ENCODE measurements around the gene FTHL17. TPM values are rescaled to one million over a fixed set of nuclear protein-coding genes. Genes with fewer than 3 reads are reported as not detected.
A peak's percentile ranks its signal among the peaks of the same experiment; 100 is the strongest.

Gene FTHL17
- total RNA-seq, 1 donor from 2014 or later: not detected

DNA sequence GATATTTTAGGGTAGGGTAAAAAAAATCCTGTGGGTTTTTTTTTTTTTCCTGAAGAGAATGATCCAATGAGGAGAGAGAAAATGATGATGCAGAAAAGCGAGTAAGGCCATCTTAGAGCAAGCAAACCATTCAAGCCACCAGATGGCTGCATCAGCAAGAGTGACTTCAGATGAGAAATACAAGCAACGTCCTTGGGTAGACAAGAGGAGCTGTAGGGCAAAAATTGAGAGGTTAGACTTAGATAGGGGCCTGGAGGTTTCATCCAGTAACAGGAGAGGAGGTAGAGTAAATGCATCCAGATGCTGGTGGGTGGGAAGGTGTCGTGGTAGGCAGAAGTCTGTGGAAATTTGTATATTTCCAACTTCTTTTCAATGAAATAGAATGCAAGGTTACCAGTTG is 14.6 kb downstream of the FTHL17 start:
- DNase-seq (ENCODE audit: extremely low spot score, unreplicated experiment): no peak
- peaks cover 6% of the 10 kb centered on the region for H3K9me3 Mint-ChIP-seq (ENCODE audit: unreplicated experiment)
- H3K27ac Mint-ChIP-seq (ENCODE audit: unreplicated experiment): no peak overlapping the region
- H3K27me3 Mint-ChIP-seq (ENCODE audit: unreplicated experiment): no peaks in the 10 kb centered on the region
- H3K4me1 Mint-ChIP-seq (ENCODE audit: unreplicated experiment): no peaks in the 10 kb centered on the region
- TF ChIP-seq, protein P1, sequence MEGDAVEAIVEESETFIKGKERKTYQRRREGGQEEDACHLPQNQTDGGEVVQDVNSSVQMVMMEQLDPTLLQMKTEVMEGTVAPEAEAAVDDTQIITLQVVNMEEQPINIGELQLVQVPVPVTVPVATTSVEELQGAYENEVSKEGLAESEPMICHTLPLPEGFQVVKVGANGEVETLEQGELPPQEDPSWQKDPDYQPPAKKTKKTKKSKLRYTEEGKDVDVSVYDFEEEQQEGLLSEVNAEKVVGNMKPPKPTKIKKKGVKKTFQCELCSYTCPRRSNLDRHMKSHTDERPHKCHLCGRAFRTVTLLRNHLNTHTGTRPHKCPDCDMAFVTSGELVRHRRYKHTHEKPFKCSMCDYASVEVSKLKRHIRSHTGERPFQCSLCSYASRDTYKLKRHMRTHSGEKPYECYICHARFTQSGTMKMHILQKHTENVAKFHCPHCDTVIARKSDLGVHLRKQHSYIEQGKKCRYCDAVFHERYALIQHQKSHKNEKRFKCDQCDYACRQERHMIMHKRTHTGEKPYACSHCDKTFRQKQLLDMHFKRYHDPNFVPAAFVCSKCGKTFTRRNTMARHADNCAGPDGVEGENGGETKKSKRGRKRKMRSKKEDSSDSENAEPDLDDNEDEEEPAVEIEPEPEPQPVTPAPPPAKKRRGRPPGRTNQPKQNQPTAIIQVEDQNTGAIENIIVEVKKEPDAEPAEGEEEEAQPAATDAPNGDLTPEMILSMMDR (IDR thresholded peaks at IDR 0.05): no peak
- H3K4me3 Mint-ChIP-seq (ENCODE audit: unreplicated experiment): no peak overlapping the region
- H3K36me3 Mint-ChIP-seq (ENCODE audit: unreplicated experiment): no peaks in the 10 kb centered on the region

DNA sequence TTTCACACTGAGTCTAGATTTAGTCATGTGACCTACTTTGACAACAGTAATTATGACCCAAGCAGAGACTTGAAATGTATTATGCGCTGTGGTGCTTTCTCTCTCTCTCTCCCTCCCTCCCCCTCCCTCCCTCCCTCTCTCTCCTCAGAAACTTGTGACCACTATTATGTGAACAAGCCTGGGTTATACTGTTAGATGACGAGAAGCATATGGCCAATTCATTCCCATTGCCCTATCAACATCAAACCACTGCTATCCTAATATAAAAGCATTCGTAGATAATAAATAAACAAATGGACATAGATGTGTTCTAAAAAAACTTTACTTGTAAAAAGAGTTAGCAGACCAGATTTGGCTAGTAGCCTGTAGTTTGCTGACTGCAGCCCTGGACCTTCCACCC is 18.2 kb downstream of the FTHL17 start:
- H3K36me3 Mint-ChIP-seq (ENCODE audit: unreplicated experiment): no peaks in the 10 kb centered on the region
- no peaks in the 10 kb centered on the region for H3K4me1 Mint-ChIP-seq (ENCODE audit: unreplicated experiment)
- H3K27me3 Mint-ChIP-seq (ENCODE audit: unreplicated experiment): peaks cover 10% of the 10 kb centered on the region
- no peak for DNase-seq (ENCODE audit: extremely low spot score, unreplicated experiment)
- TF ChIP-seq, protein P1 (IDR thresholded peaks at IDR 0.05): no peak
- H3K9me3 Mint-ChIP-seq (ENCODE audit: unreplicated experiment): peaks cover 6% of the 10 kb centered on the region
- no peak overlapping the region for H3K27ac Mint-ChIP-seq (ENCODE audit: unreplicated experiment)
- H3K4me3 Mint-ChIP-seq (ENCODE audit: unreplicated experiment): no peak overlapping the region

DNA sequence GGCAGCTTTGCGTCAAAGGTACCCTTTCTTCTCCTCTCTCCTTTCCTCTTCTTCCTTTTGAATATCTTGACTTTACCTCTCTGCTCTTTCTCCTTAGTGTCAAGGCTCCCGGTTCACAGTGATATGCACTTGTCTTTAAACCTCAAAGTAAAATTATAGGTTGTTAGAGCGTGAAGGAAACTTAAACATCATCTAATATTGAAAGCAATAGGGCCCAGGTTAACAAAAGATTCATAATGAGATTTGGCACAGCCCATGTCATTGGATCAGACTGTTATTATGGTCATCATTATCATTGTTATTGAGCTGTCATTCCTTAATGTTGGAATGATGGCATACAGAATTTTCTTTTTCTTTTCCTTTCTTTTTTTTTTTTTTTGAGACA is 32.5 kb downstream of the FTHL17 start:
- DNase-seq (ENCODE audit: extremely low spot score, unreplicated experiment): no peak
- H3K9me3 Mint-ChIP-seq (ENCODE audit: unreplicated experiment): no peaks in the 10 kb centered on the region
- H3K27me3 Mint-ChIP-seq (ENCODE audit: unreplicated experiment): peaks cover 4% of the 10 kb centered on the region
- H3K27ac Mint-ChIP-seq (ENCODE audit: unreplicated experiment): no peak overlapping the region
- H3K4me1 Mint-ChIP-seq (ENCODE audit: unreplicated experiment): peaks cover 4% of the 10 kb centered on the region
- H3K36me3 Mint-ChIP-seq (ENCODE audit: unreplicated experiment): no peaks in the 10 kb centered on the region
- no peak overlapping the region for H3K4me3 Mint-ChIP-seq (ENCODE audit: unreplicated experiment)
- TF ChIP-seq, protein P1 (IDR thresholded peaks at IDR 0.05): no peak

DNA sequence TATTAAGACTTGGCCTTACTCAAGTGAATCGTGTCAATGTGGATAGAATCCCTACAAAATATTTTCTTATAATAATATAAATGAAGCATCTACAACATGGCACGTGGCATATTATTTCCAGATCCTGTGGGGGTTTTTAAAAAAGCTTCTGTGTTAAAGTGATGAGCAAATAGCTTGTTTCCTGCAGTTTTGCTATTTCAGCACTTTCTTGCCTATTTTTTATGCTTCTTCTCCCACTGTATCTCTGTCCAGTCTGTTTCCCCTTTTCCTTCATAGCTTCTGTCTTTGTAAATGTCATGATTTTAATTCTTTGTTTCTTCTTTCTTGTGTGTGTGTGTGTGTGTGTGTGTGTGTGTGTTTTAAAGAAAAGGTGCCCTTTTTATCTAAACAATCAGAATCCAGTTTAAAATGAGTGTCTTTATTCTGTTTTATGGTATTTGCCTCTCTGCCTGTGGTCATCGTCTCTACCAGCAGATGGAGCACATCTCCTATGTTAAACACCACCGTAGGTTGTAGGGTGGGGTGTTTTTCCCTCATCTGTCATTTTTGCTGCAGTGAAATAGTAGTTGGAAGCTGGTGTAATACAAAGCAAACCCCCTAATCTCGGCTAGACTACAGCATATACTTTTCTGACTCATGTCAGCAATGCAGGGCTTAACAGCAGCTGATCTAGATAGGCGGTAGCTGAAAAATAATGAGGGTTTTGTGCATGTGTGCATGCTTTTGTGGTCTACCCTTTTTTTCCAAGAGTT is 33.1 kb downstream of the FTHL17 start:
- H3K4me3 Mint-ChIP-seq (ENCODE audit: unreplicated experiment): no peak overlapping the region
- TF ChIP-seq, protein P1 (IDR thresholded peaks at IDR 0.05): peak; percentile 71
- H3K4me1 Mint-ChIP-seq (ENCODE audit: unreplicated experiment): peaks cover 4% of the 10 kb centered on the region
- H3K36me3 Mint-ChIP-seq (ENCODE audit: unreplicated experiment): no peaks in the 10 kb centered on the region
- no peaks in the 10 kb centered on the region for H3K9me3 Mint-ChIP-seq (ENCODE audit: unreplicated experiment)
- H3K27me3 Mint-ChIP-seq (ENCODE audit: unreplicated experiment): peaks cover 4% of the 10 kb centered on the region
- H3K27ac Mint-ChIP-seq (ENCODE audit: unreplicated experiment): peak overlapping the region; percentile 35
- DNase-seq (ENCODE audit: extremely low spot score, unreplicated experiment): no peak

DNA sequence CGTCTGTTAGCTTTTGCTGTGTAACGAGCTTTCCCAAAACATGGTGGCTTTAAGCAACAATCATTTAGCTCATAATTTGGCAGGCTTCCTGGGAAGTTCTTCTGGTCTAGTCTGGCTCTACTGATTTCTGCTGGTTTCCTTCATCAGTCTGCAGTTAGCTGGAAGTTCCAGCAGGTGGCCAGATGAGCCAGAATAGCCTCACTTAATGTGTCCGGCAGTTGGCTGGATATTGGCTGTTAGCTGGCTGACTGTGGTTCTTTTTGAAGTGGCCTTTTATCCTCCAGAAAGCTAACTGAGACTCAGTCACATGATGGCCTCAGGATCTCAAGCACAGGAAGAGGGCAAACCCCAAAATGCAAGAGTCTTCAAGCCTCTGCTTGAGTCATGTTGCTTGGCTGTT is 34.9 kb downstream of the FTHL17 start:
- peaks cover 4% of the 10 kb centered on the region for H3K4me1 Mint-ChIP-seq (ENCODE audit: unreplicated experiment)
- H3K36me3 Mint-ChIP-seq (ENCODE audit: unreplicated experiment): no peaks in the 10 kb centered on the region
- DNase-seq (ENCODE audit: extremely low spot score, unreplicated experiment): no peak
- peaks cover 8% of the 10 kb centered on the region for H3K27me3 Mint-ChIP-seq (ENCODE audit: unreplicated experiment)
- no peak overlapping the region for H3K4me3 Mint-ChIP-seq (ENCODE audit: unreplicated experiment)
- TF ChIP-seq, protein P1 (IDR thresholded peaks at IDR 0.05): peak; percentile 73
- H3K9me3 Mint-ChIP-seq (ENCODE audit: unreplicated experiment): no peaks in the 10 kb centered on the region
- H3K27ac Mint-ChIP-seq (ENCODE audit: unreplicated experiment): no peak overlapping the region
